Stimulated activated CD4-positive, alpha-beta T cell treated with anti-CD3 and anti-CD28 coated beads, Interleukin-12 subunit alpha, Interleukin-12 subunit beta, amount 100 ng/mL, for 48 hours (primary cell): ENCODE data around the gene SPINK5.

Experiments used
- DNase-seq, 3 donors: peaks; one replicate each; pipeline ENCODE4 v3.0.0-alpha.2; 2020; ENCODE audit warnings: low read depth in 2 of 3, low spot score in 1 of 3

The SPINK5 gene

DNA sequence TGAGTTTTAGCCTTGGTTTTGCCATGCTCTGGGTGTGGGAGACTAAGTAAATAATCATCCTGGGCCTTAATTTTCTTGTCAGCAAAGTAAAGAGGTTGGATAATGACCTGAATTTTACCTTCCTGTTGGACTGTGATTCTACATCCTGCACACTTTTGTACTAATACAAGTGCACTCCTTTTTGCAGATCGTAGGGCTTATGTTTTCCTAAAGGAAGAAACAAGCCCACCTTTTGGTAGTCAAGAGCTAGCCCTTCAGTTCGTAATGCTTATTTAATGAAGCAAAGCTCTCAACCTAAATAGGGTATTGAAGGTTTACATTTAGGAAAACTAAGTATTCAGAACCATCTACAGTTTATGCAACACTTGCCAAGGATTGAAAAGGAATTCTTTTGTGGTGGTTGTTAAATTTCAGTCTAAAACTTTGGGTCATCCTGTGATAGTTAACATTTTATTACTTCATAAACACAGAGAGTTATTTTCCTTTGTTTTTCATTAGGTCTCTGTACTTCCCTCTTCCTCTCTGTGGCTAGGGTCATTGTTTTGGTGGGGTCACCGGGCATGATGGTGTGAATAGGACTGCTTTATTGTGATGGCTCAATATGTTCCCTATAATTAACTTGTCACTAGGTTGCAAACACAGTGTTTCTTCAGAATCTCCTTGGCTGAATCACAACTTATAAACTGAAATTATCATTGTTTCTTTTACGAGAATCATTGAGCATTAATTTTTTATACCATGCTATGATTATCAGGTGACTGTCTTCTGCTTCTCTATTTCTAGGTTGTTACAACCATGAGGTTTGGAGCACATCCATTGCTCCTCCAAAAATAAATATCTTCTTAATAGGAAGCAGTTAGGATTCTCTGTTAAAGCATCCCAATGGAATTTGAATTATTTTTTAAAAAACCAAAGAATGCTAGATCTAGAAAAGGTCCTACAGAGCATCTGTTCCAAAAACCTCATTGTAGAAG is 28.5 kb downstream of the SPINK5 start:
- no peak for DNase-seq

GRCh38 chr5:148094336-148094735 is 30.6 kb downstream of the SPINK5 start:
- no peak for DNase-seq

GRCh38 chr5:148104226-148104625 is 40.4 kb downstream of the SPINK5 start:
- no peak for DNase-seq

- no peak for DNase-seq
These were observed 43.8 kb downstream of the SPINK5 start for GRCh38 chr5:148107608-148108007.

GRCh38 chr5:148113243-148113642 is 49.5 kb downstream of the SPINK5 start:
- DNase-seq: no peak

- no peak for DNase-seq
These were observed 56.5 kb downstream of the SPINK5 start for GRCh38 chr5:148120317-148120716.

DNA sequence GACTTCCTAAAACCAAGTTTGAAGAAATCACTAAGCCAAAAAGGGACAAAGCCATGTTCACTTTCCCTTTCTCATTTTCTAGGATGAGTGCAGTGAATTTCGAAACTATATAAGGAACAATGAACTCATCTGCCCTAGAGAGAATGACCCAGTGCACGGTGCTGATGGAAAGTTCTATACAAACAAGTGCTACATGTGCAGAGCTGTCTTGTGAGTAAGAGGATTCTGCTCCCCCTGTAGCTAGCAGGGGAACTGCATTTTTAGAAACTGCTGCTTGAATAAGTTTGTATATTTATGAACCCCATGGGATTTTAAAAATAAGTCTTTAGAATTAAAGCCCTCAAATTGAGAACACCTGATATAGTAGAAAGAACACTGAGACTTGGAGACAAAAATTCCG is 61.9 kb downstream of the SPINK5 start:
- no peak for DNase-seq

- no peak for DNase-seq
These were observed 71.6 kb downstream of the SPINK5 start for GRCh38 chr5:148135091-148136048.

DNA sequence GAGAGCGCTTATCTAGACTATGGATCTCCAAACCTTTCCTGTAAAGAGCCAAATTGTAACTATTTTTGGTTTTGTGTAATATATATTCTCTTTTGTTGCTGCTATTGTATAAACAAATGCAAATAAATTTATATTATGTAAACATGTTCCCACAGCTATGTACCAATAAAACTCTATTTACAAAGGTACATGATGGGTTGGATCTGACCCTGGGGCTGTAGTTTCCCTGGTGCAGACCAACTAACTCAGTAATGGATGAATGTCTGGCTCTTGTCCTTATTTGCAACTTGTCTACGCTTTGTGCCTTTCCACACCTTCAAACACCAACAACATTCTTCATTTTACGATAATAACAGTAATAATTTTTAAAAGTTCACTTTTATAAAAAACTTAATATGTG is 77.1 kb downstream of the SPINK5 start:
- no peak for DNase-seq

- no peak for DNase-seq
These were observed 77.9 kb downstream of the SPINK5 start for GRCh38 chr5:148141645-148142044.

DNA sequence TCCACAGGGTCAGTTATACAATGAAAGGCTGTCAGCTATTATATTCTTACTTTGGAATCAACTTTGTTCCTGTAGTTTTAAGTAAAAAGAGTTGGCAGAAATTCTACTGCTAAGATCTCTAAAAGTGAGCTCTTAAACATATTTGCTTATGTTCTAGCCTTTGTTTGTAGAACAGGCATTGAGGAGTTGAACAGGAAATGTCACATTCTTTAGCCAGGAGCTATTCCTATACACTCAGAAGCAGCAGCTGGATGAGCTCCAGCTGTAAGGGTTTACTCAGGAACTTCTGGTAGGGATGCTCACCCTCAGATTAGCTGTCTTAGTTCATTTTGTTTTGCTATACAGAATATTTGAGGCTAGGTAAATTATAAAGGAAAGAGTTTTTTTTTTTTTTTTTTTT is 82.1 kb downstream of the SPINK5 start:
- no peak for DNase-seq

GRCh38 chr5:148146487-148146886 is 82.7 kb downstream of the SPINK5 start:
- DNase-seq: no peak

GRCh38 chr5:148147415-148147814 is 83.6 kb downstream of the SPINK5 start:
- DNase-seq: no peak

DNA sequence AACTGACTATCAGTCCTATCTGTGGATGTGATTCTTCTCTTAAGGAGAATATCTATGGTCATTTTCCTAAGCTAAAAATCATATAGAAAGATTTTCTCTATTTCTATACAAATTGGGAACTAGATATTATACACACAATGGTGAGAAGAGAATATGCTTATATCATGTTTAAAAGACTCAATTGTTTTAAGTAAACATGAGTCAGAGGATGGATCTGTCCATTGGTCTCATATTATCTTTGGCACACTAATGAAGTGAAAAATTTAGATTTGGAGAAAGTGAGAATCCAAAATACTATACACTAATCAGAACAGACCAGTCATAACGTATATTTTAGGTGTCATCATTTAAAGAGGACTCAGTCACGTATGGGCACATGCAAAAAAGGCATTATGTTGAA is 88.1 kb downstream of the SPINK5 start:
- DNase-seq: no peak

GRCh38 chr5:148152781-148153180 is 89.0 kb downstream of the SPINK5 start:
- no peak for DNase-seq

DNA sequence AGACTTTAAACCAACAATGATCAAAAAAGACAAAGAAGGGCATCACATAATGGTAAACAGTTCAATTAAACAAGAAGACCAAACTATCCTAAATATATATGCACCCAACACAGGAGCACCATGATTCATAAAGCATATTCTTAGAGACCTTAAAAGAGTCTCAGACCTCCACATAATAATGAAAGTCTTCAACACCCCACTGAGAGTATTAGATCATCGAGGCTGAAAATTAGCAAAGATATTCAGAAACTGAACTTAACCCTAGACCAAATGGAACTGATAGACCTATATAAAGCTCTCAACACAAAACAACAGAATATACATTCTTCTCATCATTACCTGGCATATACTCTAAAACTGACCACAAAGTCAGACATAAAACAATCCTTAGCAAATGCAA is 92.8 kb downstream of the SPINK5 start:
- no peak for DNase-seq

GRCh38 chr5:148162038-148162437 is 98.3 kb downstream of the SPINK5 start:
- no peak for DNase-seq

DNA sequence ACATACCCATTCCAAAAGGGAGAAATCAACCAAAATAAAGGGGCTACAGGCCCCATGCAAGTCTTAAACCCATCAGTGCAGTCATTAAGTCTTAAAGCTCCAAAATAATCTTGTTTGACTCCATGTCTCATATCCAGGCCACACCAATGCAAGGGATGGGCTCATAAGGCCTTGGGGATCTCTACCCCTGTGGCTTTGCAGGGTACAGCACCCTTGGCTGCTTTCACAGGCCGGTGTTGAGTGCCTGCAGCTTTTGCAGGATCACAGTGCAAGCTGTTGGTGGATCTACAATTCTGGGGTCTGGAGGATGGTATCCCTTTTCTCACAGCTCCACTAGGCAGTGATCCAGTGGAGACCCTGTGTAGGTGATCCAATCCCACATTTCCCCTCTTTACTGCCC is 99.6 kb downstream of the SPINK5 start:
- no peak for DNase-seq

GRCh38 chr5:148166550-148167283 is 102.9 kb downstream of the SPINK5 start:
- DNase-seq: no peak

DNA sequence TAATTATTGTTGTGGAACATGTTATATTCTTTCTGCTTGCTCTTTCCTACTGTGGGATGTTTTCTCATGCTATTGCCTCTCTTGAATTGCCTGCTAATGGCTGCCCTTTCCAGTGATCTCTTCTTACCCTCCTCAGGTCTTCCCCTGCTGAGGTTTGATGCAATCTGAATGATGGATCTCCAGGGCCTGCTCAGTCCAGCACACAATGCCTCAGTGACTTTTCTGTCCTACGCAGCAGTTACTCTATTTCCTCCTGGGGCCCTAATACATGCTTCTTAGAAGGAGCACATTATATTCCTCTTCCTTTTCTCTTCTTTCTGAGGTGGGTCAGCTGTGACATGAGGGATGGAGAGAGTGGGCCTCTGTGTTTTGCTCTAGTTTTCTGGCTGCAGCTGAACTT is 104.5 kb downstream of the SPINK5 start, which contains the start of gene SPINK14:
Gene SPINK14, plus strand, starts transcription at position 301 of the 400 bp plus-strand sequence. CDS start 1,187 bp downstream, outside the sequence.
- DNase-seq: no peak

DNA sequence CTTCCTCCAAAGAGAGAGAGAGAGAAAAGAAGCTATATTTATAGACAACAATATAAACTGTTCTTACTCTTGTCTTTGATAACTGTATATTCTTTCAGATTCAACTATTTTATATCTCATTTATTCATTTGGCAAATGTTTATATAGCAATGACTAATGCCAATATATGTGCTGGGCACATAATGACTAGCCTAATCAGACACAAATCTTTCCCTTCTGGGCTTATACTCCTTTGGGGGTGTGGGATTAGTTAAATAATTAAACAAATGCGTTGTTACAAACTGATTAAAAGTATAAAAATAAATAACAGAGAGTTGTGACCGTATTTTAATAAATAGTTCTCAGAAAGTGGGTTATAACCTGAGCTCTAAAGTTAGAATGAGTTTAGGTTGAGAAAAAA is 108.6 kb downstream of the SPINK5 start:
- no peak for DNase-seq
